ENCODE results near the gene PAX2.

Gene PAX2

GRCh38 chr10:100877461-100877850 is 132.1 kb downstream of the PAX2 start:
- no peak for ATAC-seq
- TF ChIP-seq ZFP30 (CRISPR knock-in tag; IDR thresholded peaks at IDR 0.05) (no peak), PATZ1 (CRISPR knock-in tag; IDR thresholded peaks at IDR 0.05; ENCODE audit: borderline replicate concordance) (no peak), ZNF70 (CRISPR knock-in tag; IDR thresholded peaks at IDR 0.05) (no peak), ZNF8 (CRISPR knock-in tag; IDR thresholded peaks at IDR 0.05) (no peak), ZFP3 (CRISPR knock-in tag; IDR thresholded peaks at IDR 0.05) (no peak), ESRRG (CRISPR knock-in tag; IDR thresholded peaks at IDR 0.05) (no peak), TSHZ2 (CRISPR knock-in tag; IDR thresholded peaks at IDR 0.05) (no peak), ZNF565 (CRISPR knock-in tag; conservative IDR thresholded peaks at IDR 0.05; ENCODE audit: low read depth) (no peak), SNAI2 (CRISPR knock-in tag; IDR thresholded peaks at IDR 0.05) (no peak), TOX (CRISPR knock-in tag; IDR thresholded peaks at IDR 0.05; ENCODE audit: borderline replicate concordance) (no peak), ISL1 (CRISPR knock-in tag; IDR thresholded peaks at IDR 0.05) (no peak), TCF4 (CRISPR knock-in tag; IDR thresholded peaks at IDR 0.05; ENCODE audit: borderline replicate concordance) (no peak), CSDC2 (CRISPR knock-in tag; IDR thresholded peaks at IDR 0.05) (no peak), RARB (CRISPR knock-in tag; IDR thresholded peaks at IDR 0.05) (no peak), POU6F1 (CRISPR knock-in tag; IDR thresholded peaks at IDR 0.05; ENCODE audit: borderline replicate concordance, low read depth) (no peak), ARNTL (CRISPR knock-in tag; IDR thresholded peaks at IDR 0.05; ENCODE audit: borderline replicate concordance, low read depth) (no peak)

- ATAC-seq = peak; percentile 98
- TF ChIP-seq GLIS3 (CRISPR knock-in tag; IDR thresholded peaks at IDR 0.05) (no peak), TSHZ2 (CRISPR knock-in tag; IDR thresholded peaks at IDR 0.05) (no peak), BACH2 (CRISPR knock-in tag; IDR thresholded peaks at IDR 0.05; ENCODE audit: borderline replicate concordance) (no peak)
Measured at GRCh38 chr10:100878291-100878910, 133.0 kb downstream of the PAX2 start.

Data from SK-N-SH treated with all-trans-retinoic acid at 6 μM for 48 hours (cell line).